ENCODE measurements around the gene CD8B. TPM values are rescaled to one million over a fixed set of nuclear protein-coding genes. Genes with fewer than 3 reads are reported as not detected.

Gene CD8B
- total and polyA plus RNA-seq, 2 of the 13 experiments (the other 11 are each of a cell fraction or from before 2014, with no cell fraction given) = 0.04 TPM; not detected in 1

DNA sequence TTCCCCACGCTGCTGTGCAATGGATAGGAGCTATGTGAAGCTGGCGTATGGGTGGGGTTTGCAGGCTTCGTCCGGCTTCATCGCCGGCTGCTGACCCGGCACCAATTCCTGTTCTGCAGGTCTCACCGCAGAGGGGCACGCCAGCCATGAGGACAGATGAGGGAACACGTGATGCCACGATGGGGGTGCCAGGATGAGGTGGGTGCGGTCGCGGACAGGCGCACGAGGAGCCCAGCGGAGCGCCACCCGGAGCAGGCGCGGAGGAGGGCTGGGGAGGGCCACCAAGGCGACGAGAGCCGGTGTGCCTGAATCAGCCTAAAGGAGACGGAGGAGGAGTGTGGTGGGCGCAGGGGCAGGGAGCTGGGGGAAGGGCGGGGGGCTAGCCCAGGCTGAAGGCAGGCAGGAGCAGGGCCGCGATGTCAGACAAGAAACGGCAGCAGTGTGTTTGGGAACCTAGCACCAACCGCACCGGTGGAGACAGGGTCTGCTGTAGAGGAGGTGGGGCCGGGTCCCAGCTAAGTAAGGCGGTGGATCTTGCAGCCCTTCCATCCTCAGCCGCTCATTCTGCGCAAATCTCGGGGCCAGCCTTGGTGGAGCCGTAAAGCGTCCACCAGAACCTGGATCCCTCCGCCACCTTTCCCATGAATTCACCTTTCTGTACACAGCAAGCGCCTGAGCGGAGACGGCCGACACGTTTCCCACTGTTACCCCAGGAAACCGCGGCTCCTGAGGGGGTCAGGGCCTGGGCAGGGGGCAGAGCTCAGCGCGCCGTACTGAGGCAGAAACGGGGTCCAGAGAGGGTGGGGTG lies 54.0 kb downstream of the CD8B start (continued):
- TF ChIP-seq, protein P1, sequence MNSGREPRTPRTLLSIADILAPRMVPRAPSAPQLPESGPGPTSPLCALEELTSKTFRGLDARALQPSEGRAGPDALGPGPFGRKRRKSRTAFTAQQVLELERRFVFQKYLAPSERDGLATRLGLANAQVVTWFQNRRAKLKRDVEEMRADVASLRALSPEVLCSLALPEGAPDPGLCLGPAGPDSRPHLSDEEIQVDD (CRISPR knock-in tag; IDR thresholded peaks at IDR 0.05; ENCODE audit: borderline replicate concordance) = peak; percentile 43; the same call in 1 of the 2 replicates
- TF ChIP-seq, protein P2, sequence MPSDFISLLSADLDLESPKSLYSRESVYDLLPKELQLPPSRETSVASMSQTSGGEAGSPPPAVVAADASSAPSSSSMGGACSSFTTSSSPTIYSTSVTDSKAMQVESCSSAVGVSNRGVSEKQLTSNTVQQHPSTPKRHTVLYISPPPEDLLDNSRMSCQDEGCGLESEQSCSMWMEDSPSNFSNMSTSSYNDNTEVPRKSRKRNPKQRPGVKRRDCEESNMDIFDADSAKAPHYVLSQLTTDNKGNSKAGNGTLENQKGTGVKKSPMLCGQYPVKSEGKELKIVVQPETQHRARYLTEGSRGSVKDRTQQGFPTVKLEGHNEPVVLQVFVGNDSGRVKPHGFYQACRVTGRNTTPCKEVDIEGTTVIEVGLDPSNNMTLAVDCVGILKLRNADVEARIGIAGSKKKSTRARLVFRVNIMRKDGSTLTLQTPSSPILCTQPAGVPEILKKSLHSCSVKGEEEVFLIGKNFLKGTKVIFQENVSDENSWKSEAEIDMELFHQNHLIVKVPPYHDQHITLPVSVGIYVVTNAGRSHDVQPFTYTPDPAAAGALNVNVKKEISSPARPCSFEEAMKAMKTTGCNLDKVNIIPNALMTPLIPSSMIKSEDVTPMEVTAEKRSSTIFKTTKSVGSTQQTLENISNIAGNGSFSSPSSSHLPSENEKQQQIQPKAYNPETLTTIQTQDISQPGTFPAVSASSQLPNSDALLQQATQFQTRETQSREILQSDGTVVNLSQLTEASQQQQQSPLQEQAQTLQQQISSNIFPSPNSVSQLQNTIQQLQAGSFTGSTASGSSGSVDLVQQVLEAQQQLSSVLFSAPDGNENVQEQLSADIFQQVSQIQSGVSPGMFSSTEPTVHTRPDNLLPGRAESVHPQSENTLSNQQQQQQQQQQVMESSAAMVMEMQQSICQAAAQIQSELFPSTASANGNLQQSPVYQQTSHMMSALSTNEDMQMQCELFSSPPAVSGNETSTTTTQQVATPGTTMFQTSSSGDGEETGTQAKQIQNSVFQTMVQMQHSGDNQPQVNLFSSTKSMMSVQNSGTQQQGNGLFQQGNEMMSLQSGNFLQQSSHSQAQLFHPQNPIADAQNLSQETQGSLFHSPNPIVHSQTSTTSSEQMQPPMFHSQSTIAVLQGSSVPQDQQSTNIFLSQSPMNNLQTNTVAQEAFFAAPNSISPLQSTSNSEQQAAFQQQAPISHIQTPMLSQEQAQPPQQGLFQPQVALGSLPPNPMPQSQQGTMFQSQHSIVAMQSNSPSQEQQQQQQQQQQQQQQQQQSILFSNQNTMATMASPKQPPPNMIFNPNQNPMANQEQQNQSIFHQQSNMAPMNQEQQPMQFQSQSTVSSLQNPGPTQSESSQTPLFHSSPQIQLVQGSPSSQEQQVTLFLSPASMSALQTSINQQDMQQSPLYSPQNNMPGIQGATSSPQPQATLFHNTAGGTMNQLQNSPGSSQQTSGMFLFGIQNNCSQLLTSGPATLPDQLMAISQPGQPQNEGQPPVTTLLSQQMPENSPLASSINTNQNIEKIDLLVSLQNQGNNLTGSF (CRISPR knock-in tag; IDR thresholded peaks at IDR 0.05) = no peak
- no peak; the same call in 1 of the 2 replicates for TF ChIP-seq ZSCAN25 (CRISPR knock-in tag; IDR thresholded peaks at IDR 0.05)
- TF ChIP-seq KDM5B (CRISPR knock-in tag; IDR thresholded peaks at IDR 0.05; ENCODE audit: borderline replicate concordance) = peak; percentile 43; the same call in 1 of the 2 replicates
- no peak for TF ChIP-seq MEIS2 (CRISPR knock-in tag; IDR thresholded peaks at IDR 0.05)
- TF ChIP-seq NFE2L2 (IDR thresholded peaks at IDR 0.05; ENCODE audit: low read length) = no peak
- TF ChIP-seq DNMT3B (CRISPR knock-in tag; conservative IDR thresholded peaks at IDR 0.05) = 0 out of 2 replicates have a peak, but pooled peaks have one; percentile 1
- TF ChIP-seq MXI1 (IDR thresholded peaks at IDR 0.05; ENCODE audit: borderline replicate concordance, low read depth, low read length) = peak; percentile 39; the same call in 1 of the 3 replicates
- TF ChIP-seq ARNT2 (CRISPR knock-in tag; IDR thresholded peaks at IDR 0.05; ENCODE audit: low read depth) = peak; percentile 76; the same call in 1 of the 2 replicates
- TF ChIP-seq CREM (IDR thresholded peaks at IDR 0.05) = no peak
- no peak for TF ChIP-seq CREM (CRISPR knock-in tag; IDR thresholded peaks at IDR 0.05)
- no peak; the same call in 1 of the 2 replicates for TF ChIP-seq ZNF614 (CRISPR knock-in tag; IDR thresholded peaks at IDR 0.05; ENCODE audit: borderline replicate concordance)
- TF ChIP-seq ZNF768 (CRISPR knock-in tag; IDR thresholded peaks at IDR 0.05) = peak; percentile 29; the same call in 1 of the 2 replicates
- no peak for TF ChIP-seq RFX3 (CRISPR knock-in tag; IDR thresholded peaks at IDR 0.05)
- TF ChIP-seq GATA4 (IDR thresholded peaks at IDR 0.05; ENCODE audit: borderline replicate concordance, low read depth) = no peak
- no peak for TF ChIP-seq ATAD3A (CRISPR knock-in tag; IDR thresholded peaks at IDR 0.05)
- no peak for TF ChIP-seq GLI4 (CRISPR knock-in tag; IDR thresholded peaks at IDR 0.05; ENCODE audit: borderline replicate concordance)
- TF ChIP-seq, protein P3, sequence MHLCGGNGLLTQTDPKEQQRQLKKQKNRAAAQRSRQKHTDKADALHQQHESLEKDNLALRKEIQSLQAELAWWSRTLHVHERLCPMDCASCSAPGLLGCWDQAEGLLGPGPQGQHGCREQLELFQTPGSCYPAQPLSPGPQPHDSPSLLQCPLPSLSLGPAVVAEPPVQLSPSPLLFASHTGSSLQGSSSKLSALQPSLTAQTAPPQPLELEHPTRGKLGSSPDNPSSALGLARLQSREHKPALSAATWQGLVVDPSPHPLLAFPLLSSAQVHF (CRISPR knock-in tag; IDR thresholded peaks at IDR 0.05) = peak; percentile 2; the same call in 1 of the 2 replicates
- no peak for TF ChIP-seq ZNF180 (CRISPR knock-in tag; IDR thresholded peaks at IDR 0.05; ENCODE audit: borderline replicate concordance, low read depth)
- no peak for TF ChIP-seq ZFP36L1 (CRISPR knock-in tag; IDR thresholded peaks at IDR 0.05)
